GM19328 (cell line): ENCODE data around the gene ATF6.
"Not testable (repeated sequence)": the region's sequence is repeated elsewhere in the genome, so short reads cannot be mapped to it uniquely, and the experiment has no call there.

Source experiments
- ATAC-seq: cut with Tn5 transposase; IDR thresholded peaks from one replicate; pipeline ENCODE4 v1.9.1; 2021; ENCODE audit warnings: mild to moderate bottlenecking, moderate library complexity; ENCODE audit not compliant: unreplicated experiment

ATF6 gene

GRCh38 chr1:161731981-161732718 is 34.0 kb upstream of the ATF6 start:
- no peak for ATAC-seq

DNA sequence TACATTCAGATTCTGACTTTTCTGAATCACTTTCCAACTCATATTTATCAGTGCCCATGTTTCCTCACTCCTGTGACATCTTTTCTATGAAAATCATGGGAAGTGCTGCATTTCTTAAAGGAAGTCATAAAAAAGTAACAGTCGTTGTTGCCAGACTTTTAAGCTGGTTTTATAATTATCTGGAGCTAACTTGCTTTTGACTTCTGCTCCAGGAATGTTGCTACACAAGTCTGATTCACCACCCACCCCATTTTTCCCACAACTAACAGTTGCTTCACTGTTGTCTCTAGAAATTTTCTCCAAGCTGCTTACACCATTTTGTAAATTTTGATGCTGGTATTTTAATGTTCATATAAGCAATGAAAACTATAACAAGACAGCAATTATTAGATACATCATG is 32.6 kb upstream of the ATF6 start:
- ATAC-seq: no peak

- no peak for ATAC-seq
Measured at GRCh38 chr1:161735837-161736236, 30.3 kb upstream of the ATF6 start.

GRCh38 chr1:161736335-161736969 is 29.7 kb upstream of the ATF6 start:
- ATAC-seq: no peak

- ATAC-seq: no peak
Measured at GRCh38 chr1:161737625-161738024, 28.5 kb upstream of the ATF6 start.

- peak; percentile 68 for ATAC-seq
Measured at GRCh38 chr1:161738627-161739287, 27.4 kb upstream of the ATF6 start.

DNA sequence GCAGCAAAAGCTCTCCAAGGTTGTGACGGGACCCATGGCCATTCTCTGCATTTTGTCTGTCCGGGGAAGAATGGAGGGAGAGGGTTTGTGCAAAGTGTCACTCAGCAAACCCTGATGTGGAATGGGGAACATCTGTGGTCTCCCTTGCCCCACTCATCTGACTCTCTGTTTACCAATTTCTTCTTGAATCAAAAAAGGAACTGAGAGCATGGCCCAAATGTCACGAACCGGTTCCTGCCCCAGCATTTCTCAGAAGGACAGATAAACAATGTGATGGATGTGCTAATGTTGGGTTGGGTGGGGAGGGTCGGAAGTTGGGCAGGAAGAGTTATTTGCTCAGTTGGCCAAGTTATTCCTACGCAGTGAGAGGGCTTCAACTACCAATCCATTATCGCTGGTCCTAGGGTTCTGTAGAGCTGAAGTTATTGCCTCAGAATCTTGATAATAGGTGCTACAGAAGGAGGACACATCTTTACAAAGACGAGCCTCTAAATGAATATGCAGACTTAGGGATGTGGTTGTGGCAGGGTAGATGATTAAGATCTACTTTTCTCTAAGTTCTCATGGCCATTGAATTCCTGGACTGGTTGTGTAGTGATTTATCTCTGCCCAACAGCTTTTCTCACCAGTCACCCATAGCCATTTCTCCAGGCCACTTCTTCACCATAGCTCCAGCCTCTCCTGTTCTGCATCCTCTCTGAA is 26.1 kb upstream of the ATF6 start:
- ATAC-seq: peak; percentile 35

DNA sequence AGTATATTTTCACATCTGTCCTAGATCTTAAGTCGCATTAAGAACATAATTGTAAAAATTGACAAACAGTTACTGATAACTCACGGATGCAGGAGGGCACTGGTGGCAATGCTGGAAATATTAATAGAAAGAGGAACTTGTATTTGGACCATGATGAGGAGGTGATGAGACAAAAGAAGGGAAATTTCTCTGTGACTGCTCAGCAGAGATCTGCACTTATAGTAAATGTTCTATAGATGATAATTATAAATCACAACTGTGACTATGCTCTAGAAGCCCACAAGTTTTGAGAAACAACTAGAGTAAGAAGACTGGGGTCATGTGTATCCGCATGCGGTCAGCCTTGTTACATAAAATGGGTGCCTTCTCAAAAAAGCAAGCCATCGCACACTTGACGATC is 25.2 kb upstream of the ATF6 start:
- no peak for ATAC-seq

DNA sequence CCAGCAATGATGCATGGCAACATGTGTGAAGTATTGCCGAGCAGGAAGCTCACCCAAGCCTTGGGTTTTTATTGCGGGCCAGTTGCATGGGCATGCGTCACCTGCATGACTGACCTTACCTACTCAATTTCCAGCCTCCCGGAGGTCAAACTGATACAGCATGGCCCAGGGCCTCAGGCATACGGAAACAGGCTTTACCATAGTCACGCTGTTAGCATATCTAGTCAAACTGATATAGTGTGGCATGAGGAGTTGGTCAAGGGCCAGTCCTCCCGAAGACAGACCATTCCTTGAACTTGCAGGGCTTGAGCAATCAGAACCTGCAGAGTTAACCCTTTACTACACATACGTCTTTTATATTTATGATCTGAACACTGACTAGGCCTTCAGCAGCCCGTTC is 22.9 kb upstream of the ATF6 start:
- ATAC-seq: no peak

GRCh38 chr1:161747801-161748200 is 18.3 kb upstream of the ATF6 start:
- ATAC-seq: no peak

DNA sequence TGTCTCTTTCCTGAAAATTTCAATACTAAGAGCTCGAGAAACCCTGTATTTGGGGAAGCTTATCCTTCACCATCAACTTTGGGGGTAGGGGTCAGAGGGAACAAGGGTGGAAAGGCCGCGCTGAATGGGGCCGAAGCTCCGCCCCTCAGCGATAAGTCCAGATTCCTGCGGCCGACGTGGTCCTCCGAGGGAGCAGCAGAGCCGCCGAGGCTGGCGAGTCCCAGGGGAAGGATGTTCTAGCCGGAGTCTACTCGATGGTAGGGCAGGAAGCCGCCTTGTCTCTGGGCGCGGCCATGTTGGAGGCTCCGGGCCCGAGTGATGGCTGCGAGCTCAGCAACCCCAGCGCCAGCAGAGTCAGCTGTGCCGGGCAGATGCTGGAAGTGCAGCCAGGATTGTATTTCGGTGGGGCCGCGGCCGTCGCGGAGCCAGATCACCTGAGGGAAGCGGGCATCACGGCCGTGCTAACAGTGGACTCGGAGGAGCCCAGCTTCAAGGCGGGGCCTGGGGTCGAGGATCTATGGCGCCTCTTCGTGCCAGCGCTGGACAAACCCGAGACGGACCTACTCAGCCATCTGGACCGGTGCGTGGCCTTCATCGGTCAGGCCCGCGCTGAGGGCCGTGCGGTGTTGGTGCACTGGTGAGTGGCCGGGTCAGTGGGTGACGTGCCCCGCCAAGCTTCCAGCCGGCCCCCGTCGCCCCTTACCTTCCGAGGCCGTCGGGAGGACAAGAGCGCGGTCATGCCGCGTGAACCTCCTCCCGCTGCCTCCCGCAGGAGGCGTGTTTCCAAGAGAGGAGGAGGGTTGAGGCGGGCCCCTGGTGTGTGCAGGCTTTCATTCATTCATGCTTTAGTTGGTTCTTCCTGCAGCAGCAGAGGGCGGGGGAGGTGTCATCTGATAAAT is 16.4 kb upstream of the ATF6 start, which contains the start of gene DUSP12:
Gene DUSP12 (plus strand): TSS at position 278 of the 899 bp plus-strand sequence. CDS start 16 bp downstream, at position 294.
- ATAC-seq: peak; percentile 92

DNA sequence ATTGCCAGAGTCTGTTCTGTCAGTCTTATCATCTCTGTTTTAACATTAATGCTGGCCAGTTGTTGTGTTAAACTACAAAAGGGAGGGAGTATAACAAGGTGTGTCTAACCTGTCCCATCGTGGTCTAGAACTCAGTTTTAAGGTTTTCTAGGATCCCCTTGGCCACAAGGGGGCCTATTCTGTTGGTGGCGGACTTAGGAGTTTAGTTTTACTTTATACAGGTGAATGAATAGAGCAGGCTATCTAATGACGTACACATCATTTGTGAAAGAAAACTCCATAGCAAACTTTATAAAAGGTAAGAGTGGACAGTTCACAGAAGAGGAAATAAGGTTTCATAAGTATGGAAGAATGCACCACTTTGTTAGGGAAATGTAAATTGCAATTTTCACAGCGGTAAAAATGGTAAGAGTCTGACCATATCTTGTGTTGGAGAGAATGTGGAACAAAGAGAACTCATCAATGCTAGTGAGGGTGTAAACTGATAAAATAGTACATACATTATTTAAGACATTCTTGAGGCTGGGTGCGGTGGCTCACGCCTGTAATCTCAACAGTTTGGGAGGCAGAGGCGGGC is 2.5 kb upstream of the ATF6 start:
- no peak for ATAC-seq

GRCh38 chr1:161768461-161768860 is 2.3 kb downstream of the ATF6 start:
- no peak for ATAC-seq

- no peak for ATAC-seq
Measured at GRCh38 chr1:161768986-161769672, 3.0 kb downstream of the ATF6 start.

DNA sequence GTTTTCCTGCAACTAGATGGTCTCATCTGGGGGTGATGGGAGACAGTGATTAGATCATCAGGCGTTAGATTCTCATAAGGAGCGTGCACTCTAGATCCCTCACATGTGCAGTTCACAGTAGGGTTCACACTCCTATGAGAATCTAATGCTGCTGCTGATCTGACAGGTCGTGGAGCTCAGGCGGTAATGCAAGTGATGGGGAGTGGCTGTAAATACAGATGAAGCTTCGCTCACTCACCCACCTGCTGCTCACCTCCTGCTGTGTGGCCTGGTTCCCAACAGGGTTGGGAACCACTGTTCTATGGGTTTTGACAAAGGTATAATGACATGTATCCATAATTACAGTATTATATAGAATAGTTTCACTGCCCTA is 3.5 kb downstream of the ATF6 start:
- ATAC-seq: not testable (repeated sequence)

GRCh38 chr1:161770250-161770649 is 4.1 kb downstream of the ATF6 start:
- no peak for ATAC-seq

DNA sequence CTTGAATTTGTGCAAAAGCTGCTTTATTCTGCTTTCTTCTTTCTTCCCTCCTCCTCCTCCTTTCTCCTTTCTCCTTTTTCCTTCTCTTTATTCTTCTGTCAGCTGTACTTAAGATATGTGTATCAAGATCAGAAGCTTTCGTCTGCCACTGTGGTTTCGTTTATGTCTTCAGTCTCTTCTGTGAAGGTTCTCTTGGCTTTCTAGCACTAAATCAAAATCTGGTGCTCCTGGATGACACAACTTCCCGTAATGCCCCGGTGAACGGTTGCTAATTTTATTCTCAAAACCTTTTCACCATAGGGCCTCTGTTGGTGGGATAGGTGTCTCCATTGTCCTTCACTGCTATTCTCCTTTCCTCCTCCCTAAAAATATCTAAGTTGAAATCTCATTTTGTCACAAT is 5.0 kb downstream of the ATF6 start:
- no peak for ATAC-seq

- no peak for ATAC-seq
Measured at GRCh38 chr1:161771973-161772372, 5.9 kb downstream of the ATF6 start.

DNA sequence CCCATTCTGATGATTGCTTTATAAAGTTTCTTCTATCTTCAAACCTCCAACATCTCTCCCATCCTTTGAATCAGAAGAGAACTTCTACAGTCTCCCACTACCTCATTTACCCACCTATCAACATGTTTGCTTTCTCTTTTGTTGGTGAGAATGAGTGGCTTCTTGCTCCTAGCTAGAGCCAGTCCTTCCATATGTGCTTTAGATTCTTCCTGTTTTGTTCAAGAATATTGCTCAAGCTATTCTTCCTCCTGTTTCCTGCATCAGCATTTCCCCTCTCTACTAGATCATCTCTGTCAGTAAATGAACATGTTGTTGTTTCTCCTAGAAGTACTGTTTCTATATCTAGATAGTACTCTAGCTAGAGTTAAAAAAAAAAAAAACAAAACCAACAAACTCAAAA is 6.3 kb downstream of the ATF6 start:
- no peak for ATAC-seq

DNA sequence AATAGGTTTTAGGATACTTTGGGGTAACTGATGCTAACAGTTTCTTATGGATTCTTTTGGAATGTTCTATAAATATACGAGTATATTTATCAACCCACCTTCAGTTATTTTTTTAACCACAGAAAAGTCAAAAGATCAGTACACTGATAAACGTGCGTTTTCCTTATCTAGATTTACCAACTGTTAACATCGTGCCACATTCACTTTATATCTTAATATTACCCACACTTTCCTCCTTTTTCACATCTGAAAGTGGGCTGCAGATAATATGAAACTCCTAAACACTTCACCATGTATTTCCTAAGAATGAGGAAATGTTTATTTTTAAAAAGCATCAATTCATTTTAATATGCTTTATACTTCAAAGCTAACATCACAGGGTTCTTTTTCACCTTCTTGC is 7.7 kb downstream of the ATF6 start:
- ATAC-seq: no peak
